Gastrocnemius medialis (tissue), 4 donors: ENCODE data around the gene MAP7.

Experiments used
- CTCF ChIP-seq, 5 experiments: fragments of 450-650 bp in 3 of 5; fragments of 200-600 bp in 2 of 5; sonication (generic) in 2 of 5; IDR thresholded peaks in 4 of 5; conservative IDR thresholded peaks in 1 of 5; 1 replicate in 4 of 5; 2 replicates in 1 of 5; pipeline ENCODE4 v1.5.1; 2016 to 2019; ENCODE audit warnings: antibody characterized with exemption in 5 of 5, mild to moderate bottlenecking in 3 of 5, moderate library complexity in 3 of 5
- POLR2A ChIP-seq, 2 donors: fragments of 450-650 bp; IDR thresholded peaks; one replicate each; pipeline ENCODE4 v1.6.1; 2017; ENCODE audit warnings: antibody characterized with exemption in 2 of 2, mild to moderate bottlenecking in 2 of 2, moderate library complexity in 2 of 2

- no peak for TF ChIP-seq CTCF (IDR thresholded peaks at IDR 0.05 in 4 of 5, conservative IDR thresholded peaks at IDR 0.05 in 1 of 5)
- TF ChIP-seq POLR2A (IDR thresholded peaks at IDR 0.05) = no peak
Measured at GRCh38 chr6:136539967-136540652, 10.1 kb downstream of the MAP7 start.
